ENCODE results near the gene TRMT61B. TPM values are rescaled to one million over a fixed set of nuclear protein-coding genes. Genes with fewer than 3 reads are reported as not detected.

The TRMT61B gene
- 10.9 and 13.7 TPM in 2 replicates for total RNA-seq

DNA sequence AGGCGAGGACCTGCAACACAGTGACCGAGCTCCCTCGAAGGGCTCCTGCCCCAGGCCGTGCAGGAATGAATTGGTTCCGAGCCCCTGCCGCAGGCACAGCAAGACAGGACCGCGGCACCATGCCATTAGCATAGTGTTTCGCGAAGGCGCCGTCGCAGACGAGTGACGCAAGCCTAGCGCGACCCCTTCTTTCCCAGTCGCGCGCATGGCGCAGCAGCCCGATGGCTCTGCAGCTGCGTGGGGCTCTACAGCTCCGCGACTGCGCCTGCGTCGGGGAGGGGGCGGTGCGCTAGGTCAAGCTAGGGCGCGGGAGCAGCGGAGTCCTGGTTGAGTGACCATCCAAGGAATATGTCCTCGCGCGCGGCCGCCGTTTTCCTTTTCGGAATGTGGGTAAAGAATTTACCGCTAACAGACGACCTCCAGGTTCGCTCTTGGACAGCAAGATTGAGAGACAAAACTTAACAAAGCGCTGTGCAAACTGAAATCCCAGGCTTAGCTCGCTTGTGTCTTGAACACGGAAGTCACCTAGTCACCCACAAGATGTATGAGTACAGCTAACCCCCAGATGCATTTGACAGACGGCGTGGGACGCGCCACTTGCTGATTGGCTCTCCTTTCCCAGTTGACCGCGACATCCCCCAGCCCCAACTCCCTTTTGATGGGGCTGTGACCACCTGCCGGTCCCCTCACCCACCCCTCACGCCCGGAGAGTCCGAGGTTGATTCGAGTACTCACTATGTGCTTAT lies at the start of gene TRMT61B:
Gene TRMT61B (minus strand): TSS at position 164 of the 746 bp plus-strand sequence. CDS start 32 bp downstream, at position 132.

DNA sequence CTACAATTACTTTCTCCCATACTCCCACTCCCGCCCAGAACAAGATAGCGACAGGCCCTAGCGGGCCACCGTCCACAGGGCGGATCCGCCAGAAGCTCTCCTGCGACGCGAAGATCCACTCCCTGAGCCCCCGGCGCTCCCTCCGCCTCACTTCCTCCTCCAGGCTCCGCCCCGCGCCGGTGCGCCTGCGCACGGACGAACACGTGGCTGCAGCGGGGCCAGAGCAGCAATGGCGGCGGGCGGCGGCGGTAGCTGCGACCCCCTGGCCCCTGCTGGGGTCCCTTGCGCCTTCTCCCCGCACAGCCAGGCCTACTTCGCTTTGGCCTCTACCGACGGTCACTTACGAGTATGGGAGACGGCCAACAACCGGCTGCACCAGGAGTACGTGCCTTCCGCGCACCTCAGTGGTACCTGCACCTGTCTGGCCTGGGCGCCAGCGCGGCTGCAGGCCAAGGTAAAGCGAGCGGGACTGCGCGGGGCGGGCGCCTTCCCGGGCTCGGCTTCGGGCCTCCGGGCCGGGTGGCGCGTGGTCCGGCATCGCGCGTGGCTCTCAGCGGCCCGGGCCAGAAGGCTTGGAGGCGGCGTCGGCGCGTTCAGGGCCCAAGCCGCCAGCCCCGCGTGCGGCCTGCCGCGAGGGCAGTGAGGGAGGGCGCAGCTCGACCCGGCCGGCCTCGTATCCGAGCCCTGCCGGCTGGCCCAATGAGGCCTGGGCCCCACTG lies 24.5 kb upstream of the TRMT61B start, which contains the start of gene WDR43:
Gene WDR43 (plus strand): TSS at position 198 of the 719 bp plus-strand sequence. CDS start 32 bp downstream, at position 230.

GRCh38 chr2:28810384-28811285 lies 59.5 kb downstream of the TRMT61B start, which contains the start of gene SPDYA:
TSS of gene SPDYA (plus strand) at chr2:28810834. CDS start at chr2:28816015, 5,181 bp downstream.

Small RNAs within 50 kb of the gene (small RNA-seq; reads per million reads assigned to genes)
- 13.4 reads per million, percentile 95 among the genes with 10 or more reads in this experiment for gene SNORD92 (ENCODE audit: low replicate concordance)

Other genes with a start within 250 kb of the TRMT61B start
- gene PPP1CB, start 118.5 kb downstream of the TRMT61B start, total RNA-seq, result 175 and 225 TPM in 2 replicates
- 0.57 and 0.66 TPM in 2 replicates for gene SPDYA, start 59.5 kb downstream of the TRMT61B start, total RNA-seq
- gene WDR43, start 24.4 kb upstream of the TRMT61B start, total RNA-seq, result 73.3 and 120 TPM in 2 replicates
- under 0.01 TPM in 2 replicates for gene TOGARAM2, start 111.0 kb upstream of the TRMT61B start, total RNA-seq
- gene PCARE, start 204.2 kb upstream of the TRMT61B start, total RNA-seq, result not detected in 2 replicates
- 47.0 and 129 TPM in 2 replicates for gene CLIP4, start 245.1 kb upstream of the TRMT61B start, total RNA-seq

Measured in placental pericyte (primary cell).